Esophagus (tissue), 2 donors: ENCODE data around the gene PRMT2. TPM values are rescaled to one million over a fixed set of nuclear protein-coding genes. Genes with fewer than 3 reads are reported as not detected.

Experiments
- H3K27ac ChIP-seq, 2 donors: one replicate each; pipeline ENCODE4 v1.5.1; 2013; ENCODE audit warnings: low read depth in 2 of 2, mild to moderate bottlenecking in 2 of 2, inconsistent platforms in 1 of 2, low read length in 1 of 2, moderate library complexity in 1 of 2
- H3K27me3 ChIP-seq, 2 donors: one replicate each; pipeline ENCODE4 v1.6.1; 2013; ENCODE audit warnings: low read length in 2 of 2, control low read depth in 1 of 2, mild to moderate bottlenecking in 1 of 2; ENCODE audit not compliant: insufficient read depth in 2 of 2, control insufficient read depth in 1 of 2
- H3K36me3 ChIP-seq, 2 donors: one replicate each; pipeline ENCODE4 v1.6.1; 2013; ENCODE audit warnings: low read length in 1 of 2; ENCODE audit not compliant: control insufficient read depth in 2 of 2, insufficient read depth in 2 of 2
- H3K4me1 ChIP-seq, 2 donors: one replicate each; pipeline ENCODE4 v1.6.1; 2013; ENCODE audit warnings: low read length in 1 of 2; ENCODE audit not compliant: control insufficient read depth in 2 of 2, insufficient read depth in 2 of 2
- H3K4me3 ChIP-seq, 2 donors: one replicate each; pipeline ENCODE4 v1.5.1; 2013; ENCODE audit warnings: low read length in 2 of 2, mild to moderate bottlenecking in 2 of 2, low read depth in 1 of 2, moderate library complexity in 1 of 2
- H3K9me3 ChIP-seq, 2 donors: one replicate each; pipeline ENCODE4 v1.6.1; 2013; ENCODE audit warnings: mild to moderate bottlenecking in 2 of 2, low read depth in 1 of 2, low read length in 1 of 2, moderate library complexity in 1 of 2; ENCODE audit not compliant: control insufficient read depth in 2 of 2, insufficient read depth in 1 of 2
- WGBS, 2 donors: extraction: QIAGEN DNeasy Blood & Tissue Kit; methylation state at CpG; one replicate each; pipeline ENCODE4 v1.1.7; 2013; 5-methylcytosine and 5-hydroxymethylcytosine counted together
- polyA plus RNA-seq, 2 donors: library from polyadenylated mRNA; stranded (reverse); fragments of 200-250 nt; gene quantifications; one replicate each; pipeline ENCODE4 v1.2.3, GENCODE V29; 2013
- donor health status: healthy with polysubstance abuse.
- donor health status: Bipolar disorder and iron deficiency.

PRMT2 gene
- polyA plus RNA-seq, 2 donors, result 54.7 to 91.4 TPM

DNA sequence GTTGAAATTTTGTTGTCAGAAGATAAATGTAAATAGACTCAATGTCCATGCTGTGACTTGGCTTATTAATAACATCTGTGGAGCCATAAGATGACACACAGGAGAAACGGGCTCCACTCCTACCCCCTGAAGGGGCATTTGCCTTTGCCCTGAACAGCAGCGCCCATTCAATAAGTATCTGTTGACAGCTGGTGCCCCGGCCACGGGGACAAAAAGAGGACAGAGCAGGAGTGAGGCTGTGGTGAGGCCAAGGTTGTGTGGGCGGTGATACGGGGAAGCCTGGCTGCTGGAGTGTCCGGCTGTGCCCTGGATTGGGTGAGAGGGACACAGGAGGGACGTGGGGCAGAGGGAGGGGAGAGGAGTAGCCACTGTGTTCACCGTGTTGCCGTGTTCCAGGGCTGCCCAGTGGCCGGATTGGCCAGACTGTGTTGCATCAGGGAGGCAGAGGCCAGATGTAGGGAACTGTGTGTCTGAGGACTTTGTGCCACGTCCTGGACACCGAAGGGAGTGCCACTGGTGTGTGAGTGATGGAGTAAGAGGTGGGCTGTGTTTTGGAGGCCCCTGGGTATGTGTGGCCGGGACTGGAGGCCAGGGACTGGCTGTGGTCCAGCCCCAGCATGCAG, 15.1 kb downstream of the PRMT2 start:
- Histone ChIP-seq H3K27ac (no peak overlapping the region), H3K36me3 (peaks cover 25 to 54% of the 10 kb centered on the region in 2 donors), H3K9me3 (peaks cover 0 to 2% of the 10 kb centered on the region in 2 donors), H3K4me3 (no peak overlapping the region), H3K27me3 (no peaks in the 10 kb centered on the region), H3K4me1 (peaks cover 0 to 3% of the 10 kb centered on the region in 2 donors)
- 91 to 92% methylated on average over 14 of the region's 14 CpGs for WGBS, 2 donors

DNA sequence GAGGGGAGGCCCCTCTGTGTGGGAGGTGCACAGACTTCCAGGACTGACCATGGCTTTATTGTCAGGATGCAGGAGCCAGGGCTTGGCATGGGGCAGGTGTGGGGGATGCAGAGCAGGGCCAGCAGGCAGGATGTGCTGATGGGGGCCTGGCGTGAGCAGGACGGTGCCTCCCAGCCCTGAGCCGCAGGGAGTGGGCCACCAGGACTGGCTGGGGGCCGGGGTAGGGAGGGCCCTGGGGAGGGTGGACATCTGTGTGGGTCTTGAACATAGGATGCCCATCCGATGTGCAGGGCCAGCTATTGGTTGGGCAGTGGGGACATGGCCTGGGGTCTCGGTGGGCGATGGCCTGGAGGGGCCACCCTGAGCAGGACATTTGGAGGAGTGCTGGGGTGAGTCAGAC, 15.6 kb downstream of the PRMT2 start:
- Histone ChIP-seq H3K4me3 (no peak overlapping the region), H3K27me3 (no peaks in the 10 kb centered on the region), H3K36me3 (peaks cover 21 to 49% of the 10 kb centered on the region in 2 donors), H3K27ac (no peak overlapping the region), H3K4me1 (peaks cover 0 to 3% of the 10 kb centered on the region in 2 donors), H3K9me3 (peaks cover 0 to 2% of the 10 kb centered on the region in 2 donors)
- 97 to 98% methylated on average over 7 of the region's 7 CpGs for WGBS, 2 donors

DNA sequence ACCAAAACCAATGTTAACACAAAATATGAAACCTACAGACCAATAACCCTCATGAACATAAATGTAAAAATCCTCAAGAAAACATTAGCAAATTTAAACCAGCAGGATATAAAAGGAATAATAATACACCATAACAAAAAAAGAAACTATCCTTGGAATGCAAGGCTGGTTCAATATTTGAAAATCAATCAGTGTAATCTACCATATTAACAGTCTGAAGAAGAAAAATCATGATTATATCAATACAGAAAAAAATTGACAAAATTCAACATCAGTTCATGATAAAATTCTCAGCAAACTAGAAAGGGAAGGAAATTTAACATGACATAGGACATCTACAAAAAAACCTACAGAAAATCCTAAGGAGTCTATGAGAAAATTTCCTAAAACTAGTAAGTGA, 19.8 kb downstream of the PRMT2 start:
- peaks cover 22 to 28% of the 10 kb centered on the region in 2 donors for H3K36me3 ChIP-seq

DNA sequence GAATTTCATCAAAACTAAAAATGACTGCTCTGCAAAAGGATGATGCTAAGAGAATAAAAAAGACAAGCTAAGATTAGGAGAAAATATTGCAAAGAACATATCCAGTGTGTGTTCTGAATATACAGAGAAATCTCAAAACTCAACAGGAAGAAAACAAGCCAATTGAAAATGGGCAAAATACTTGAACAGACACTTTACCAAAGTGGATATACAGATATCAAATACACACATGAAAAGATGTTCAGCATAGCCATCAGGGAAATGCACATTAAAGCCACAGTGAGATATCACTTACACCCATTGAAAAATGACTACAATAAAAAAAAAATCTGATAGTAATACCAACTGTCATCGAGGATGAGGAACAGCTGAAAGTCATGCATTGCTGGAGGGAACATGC, 21.3 kb downstream of the PRMT2 start:
- H3K9me3 ChIP-seq, result peaks cover 0 to 2% of the 10 kb centered on the region in 2 donors
- H3K27ac ChIP-seq, result no peak overlapping the region
- no peaks in the 10 kb centered on the region for H3K4me1 ChIP-seq
- H3K27me3 ChIP-seq, result no peaks in the 10 kb centered on the region
- peaks cover 12 to 18% of the 10 kb centered on the region in 2 donors for H3K36me3 ChIP-seq
- H3K4me3 ChIP-seq, result no peak overlapping the region
- 93 to 100% methylated on average over 1 of the region's 1 CpG for WGBS, 2 donors

More for the DNA sequence above, 19.8 kb downstream of the PRMT2 start:
- H3K4me3 ChIP-seq, result no peak overlapping the region
- H3K27ac ChIP-seq, result no peak overlapping the region
- H3K4me1 ChIP-seq, result peaks cover 0 to 3% of the 10 kb centered on the region in 2 donors
- H3K27me3 ChIP-seq, result no peaks in the 10 kb centered on the region
- H3K9me3 ChIP-seq, result peaks cover 0 to 2% of the 10 kb centered on the region in 2 donors

DNA sequence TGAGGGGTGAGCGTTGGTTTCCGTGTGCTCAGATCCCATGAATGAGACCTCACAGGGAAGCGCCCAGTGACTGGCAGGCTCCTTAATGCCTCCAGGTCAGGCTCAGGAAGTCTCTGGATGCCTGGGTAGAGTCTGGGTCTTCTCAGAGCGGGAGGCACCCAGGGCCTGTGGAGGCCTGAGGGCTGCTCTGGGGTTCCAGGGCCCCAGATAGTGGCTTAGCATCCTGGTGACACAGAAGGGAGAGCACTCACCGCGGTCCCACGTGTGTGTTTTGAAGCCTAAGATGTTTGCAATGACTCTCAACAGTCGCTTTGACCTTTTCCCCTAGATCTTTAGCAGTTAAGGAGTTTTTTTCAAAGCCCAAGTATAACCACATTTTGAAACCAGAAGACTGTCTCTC, 25.0 kb downstream of the PRMT2 start:
- WGBS, 2 donors, result 85 to 86% methylated on average over 8 of the region's 8 CpGs
- Histone ChIP-seq H3K36me3 (peaks cover 11 to 16% of the 10 kb centered on the region in 2 donors), H3K27me3 (no peaks in the 10 kb centered on the region), H3K4me1 (peaks cover 4 to 8% of the 10 kb centered on the region in 2 donors), H3K9me3 (peaks cover 0 to 3% of the 10 kb centered on the region in 2 donors), H3K4me3 (no peak overlapping the region), H3K27ac (no peak overlapping the region)

DNA sequence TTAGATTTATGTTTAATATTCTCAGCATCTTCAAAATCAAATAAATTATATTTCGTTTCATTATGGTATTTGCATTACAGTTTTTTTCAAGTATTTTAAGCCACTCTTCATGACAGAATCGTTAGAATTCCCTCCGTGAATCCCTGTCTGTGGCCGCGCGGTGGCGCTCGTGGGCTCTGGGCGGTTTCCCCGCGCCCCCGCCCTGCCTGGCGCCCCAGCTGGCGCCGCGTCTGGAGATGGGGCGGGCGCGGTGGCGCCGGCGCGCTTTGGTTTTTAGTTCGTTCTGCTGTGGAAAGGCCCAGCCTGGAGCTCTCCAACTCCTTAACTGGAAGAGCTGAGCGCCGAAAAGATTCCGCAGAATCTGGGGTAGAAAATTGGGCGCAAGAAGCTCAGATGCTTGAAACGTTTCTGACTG, 25.7 kb downstream of the PRMT2 start:
- H3K4me1 ChIP-seq, result peaks cover 4 to 8% of the 10 kb centered on the region in 2 donors
- 23 to 32% methylated on average over 29 of the region's 29 CpGs for WGBS, 2 donors
- H3K4me3 ChIP-seq, result peak overlapping the region in 1 of 2 donors; percentile 30
- H3K36me3 ChIP-seq, result peaks cover 11 to 16% of the 10 kb centered on the region in 2 donors
- no peaks in the 10 kb centered on the region for H3K27me3 ChIP-seq
- H3K9me3 ChIP-seq, result peaks cover 0 to 3% of the 10 kb centered on the region in 2 donors
- H3K27ac ChIP-seq, result no peak overlapping the region

DNA sequence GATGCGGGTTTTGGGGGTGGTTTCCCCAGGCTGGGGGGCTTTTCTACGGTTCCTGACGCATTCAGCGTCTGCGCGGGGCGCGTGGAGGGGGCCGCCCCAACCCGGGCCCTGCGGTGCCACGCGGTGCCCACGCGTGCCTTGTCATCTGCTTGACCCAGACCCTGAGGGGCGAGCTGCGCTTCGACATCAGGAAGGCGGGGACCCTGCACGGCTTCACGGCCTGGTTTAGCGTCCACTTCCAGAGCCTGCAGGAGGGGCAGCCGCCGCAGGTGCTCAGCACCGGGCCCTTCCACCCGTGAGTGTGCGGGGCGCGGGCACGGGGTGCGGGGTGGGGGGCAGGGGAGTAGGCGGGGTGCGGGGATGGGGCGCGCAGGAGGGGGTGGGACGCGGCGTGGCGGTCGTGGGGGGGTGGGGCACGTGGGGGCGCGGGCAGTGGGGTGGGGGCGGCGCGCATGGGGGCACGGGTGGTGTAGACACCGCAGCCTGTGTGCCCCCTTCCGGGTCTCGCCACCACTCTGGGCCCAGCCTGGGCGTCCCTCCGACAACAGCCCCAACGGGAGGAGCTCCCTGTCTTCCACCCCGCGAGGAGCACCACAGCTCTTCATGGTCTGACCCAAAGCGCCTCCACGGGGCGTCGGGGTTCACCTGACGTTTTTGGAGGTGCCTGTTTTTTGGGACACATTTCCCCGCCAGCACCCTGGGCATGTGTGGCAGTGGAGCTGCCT, 26.3 kb downstream of the PRMT2 start:
- Histone ChIP-seq H3K36me3 (peaks cover 11 to 16% of the 10 kb centered on the region in 2 donors), H3K4me1 (peaks cover 4 to 8% of the 10 kb centered on the region in 2 donors), H3K9me3 (peaks cover 0 to 3% of the 10 kb centered on the region in 2 donors), H3K27me3 (no peaks in the 10 kb centered on the region), H3K4me3 (peak overlapping the region in 1 of 2 donors; percentile 30), H3K27ac (peak overlapping the region in 1 of 2 donors; percentile 22)
- 66 to 72% methylated on average over 51 to 61 of the region's 61 CpGs for WGBS, 2 donors

DNA sequence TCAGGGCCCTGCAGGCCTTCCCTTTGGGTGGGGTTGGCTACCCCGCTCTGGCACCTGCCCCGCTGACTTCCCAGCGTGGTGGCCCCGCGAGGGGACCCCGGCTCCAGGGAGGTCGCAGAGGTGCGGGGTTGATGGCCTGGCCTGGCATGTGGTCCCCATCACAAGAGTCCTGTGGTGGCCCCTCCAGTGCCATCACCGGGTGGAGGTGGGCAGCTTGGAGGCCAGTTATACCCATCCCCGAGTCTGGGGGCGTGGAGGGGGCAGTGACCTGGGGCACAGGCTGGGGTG, 26.8 kb downstream of the PRMT2 start:
- Histone ChIP-seq H3K27ac (no peak overlapping the region), H3K27me3 (no peaks in the 10 kb centered on the region), H3K4me1 (peaks cover 4 to 13% of the 10 kb centered on the region in 2 donors), H3K36me3 (peaks cover 10 to 16% of the 10 kb centered on the region in 2 donors), H3K4me3 (no peak overlapping the region), H3K9me3 (peaks cover 0 to 3% of the 10 kb centered on the region in 2 donors)
- 92 to 93% methylated on average over 11 of the region's 11 CpGs for WGBS, 2 donors

DNA sequence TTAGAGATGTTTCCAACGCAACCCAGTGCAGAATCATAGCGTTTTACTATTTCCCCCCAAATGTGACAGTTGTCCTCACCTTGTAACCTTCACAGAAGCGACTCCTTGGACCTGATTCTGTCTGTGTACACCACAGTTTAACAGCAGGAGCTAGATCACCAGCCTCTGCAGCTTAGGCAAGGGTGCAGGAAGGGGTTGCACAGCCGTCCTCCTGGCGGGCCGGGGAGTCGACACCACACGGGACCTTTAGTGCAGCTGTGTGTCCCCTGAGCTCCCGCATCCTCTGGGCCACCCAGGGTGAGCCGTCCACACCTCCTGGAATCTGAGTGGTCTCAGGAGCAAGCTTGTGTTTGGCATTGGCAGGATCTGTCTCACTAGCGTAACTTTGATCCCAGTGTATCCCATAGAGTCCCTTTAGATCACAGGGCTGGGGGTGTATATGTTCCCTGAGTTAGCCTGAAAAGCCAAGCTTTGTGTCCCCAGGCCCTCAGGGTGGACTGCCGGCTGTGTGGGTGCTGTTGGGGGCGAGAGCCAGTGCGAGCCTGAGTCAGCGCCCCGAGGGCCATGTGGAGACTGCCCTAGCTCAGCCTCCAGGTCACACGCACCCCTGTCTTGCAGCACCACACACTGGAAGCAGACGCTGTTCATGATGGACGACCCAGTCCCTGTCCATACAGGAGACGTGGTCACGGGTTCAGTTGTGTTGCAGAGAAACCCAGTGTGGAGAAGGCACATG, 27.5 kb downstream of the PRMT2 start:
- Histone ChIP-seq H3K4me3 (no peak overlapping the region), H3K9me3 (peaks cover 0 to 3% of the 10 kb centered on the region in 2 donors), H3K4me1 (peaks cover 7 to 15% of the 10 kb centered on the region in 2 donors), H3K36me3 (peaks cover 8 to 16% of the 10 kb centered on the region in 2 donors), H3K27me3 (no peaks in the 10 kb centered on the region), H3K27ac (peak overlapping the region in 1 of 2 donors; percentile 30)
- 75 to 78% methylated on average over 21 of the region's 21 CpGs for WGBS, 2 donors
